IMR-90 (cell line): ENCODE results near the gene LRIG1. TPM values are rescaled to one million over a fixed set of nuclear protein-coding genes. Genes with fewer than 3 reads are reported as not detected.
A peak's percentile ranks its signal among the peaks of the same experiment; 100 is the strongest.

ENCODE experiments used
- ATAC-seq: fragments of 200-7000 bp; cut with Tn5 transposase; 2 replicates; pipeline ENCODE4 v1.9.1; 2020; ENCODE audit warnings: low read depth, mild to moderate bottlenecking, moderate library complexity
- BruUV-seq: library from RNA; stranded (reverse); fragments of 400-500 nt; replicated peaks from 2 replicates; lab custom pipeline; 2021; lab: Mats Ljungman, UMichigan
- CTCF ChIA-PET: fragments of 300-600 bp; formaldehyde crosslinking; extraction: SDS; loops from one replicate; lab custom pipeline; 2021; ENCODE audit warnings: antibody characterized with exemption; lab: Yijun Ruan, JAX
- POLR2A ChIA-PET: fragments of 300-600 bp; sonication (Branson Sonifier 250); formaldehyde crosslinking; loops from one replicate; lab custom pipeline; 2022; ENCODE audit warnings: antibody characterized with exemption; ENCODE audit not compliant: unreplicated experiment; lab: Charles Lee
- DNase-seq: peaks from one replicate; pipeline ENCODE4 v3.0.0; 2013
- H2AFZ ChIP-seq: replicated peaks from 2 replicates; pipeline ENCODE3; 2013; ENCODE audit warnings: low read length, mild to moderate bottlenecking; ENCODE audit not compliant: poor library complexity
- H2AK5ac ChIP-seq: 2 replicates; pipeline ENCODE4 v1.6.1; 2013; ENCODE audit warnings: low read depth, low read length, inconsistent platforms
- H2AK9ac ChIP-seq: replicated peaks from 2 replicates; pipeline ENCODE3; 2013; ENCODE audit warnings: mild to moderate bottlenecking, low read depth, low read length, moderate library complexity; ENCODE audit not compliant: poor library complexity
- H2BK120ac ChIP-seq: 2 replicates; pipeline ENCODE4 v1.6.1; 2013; ENCODE audit warnings: low read depth, low read length, inconsistent platforms
- H2BK15ac ChIP-seq: 3 replicates; pipeline ENCODE4 v1.6.1; 2013; ENCODE audit warnings: low read depth, low read length, inconsistent platforms
- H2BK20ac ChIP-seq: 2 replicates; pipeline ENCODE4 v1.6.1; 2013; ENCODE audit warnings: low read depth, mild to moderate bottlenecking, inconsistent platforms, low read length, moderate library complexity
- H2BK5ac ChIP-seq: 2 replicates; pipeline ENCODE4 v1.6.1; 2013; ENCODE audit warnings: mild to moderate bottlenecking, low read depth, low read length, inconsistent platforms; ENCODE audit not compliant: poor library complexity, severe bottlenecking
- H3K14ac ChIP-seq: replicated peaks from 2 replicates; pipeline ENCODE4 v1.6.1; 2013; ENCODE audit warnings: low read depth, low read length, inconsistent platforms
- H3K18ac ChIP-seq: 2 replicates; pipeline ENCODE4 v1.6.1; 2013; ENCODE audit warnings: low read depth, low read length, control low read depth
- H3K23ac ChIP-seq: 2 replicates; pipeline ENCODE4 v1.6.1; 2013; ENCODE audit warnings: low read depth, low read length, inconsistent platforms
- H3K27ac ChIP-seq: 2 replicates; pipeline ENCODE4 v1.5.1; 2013; ENCODE audit warnings: mild to moderate bottlenecking, control low read depth, low read length; ENCODE audit not compliant: insufficient read depth
- H3K27me3 ChIP-seq: 2 replicates; pipeline ENCODE4 v1.6.1; 2013; ENCODE audit warnings: low read length; ENCODE audit not compliant: control insufficient read depth, insufficient read depth
- H3K36me3 ChIP-seq: 2 replicates; pipeline ENCODE4 v1.6.1; 2013; ENCODE audit warnings: low read length, mixed read lengths; ENCODE audit not compliant: control insufficient read depth, insufficient read depth
- H3K4ac ChIP-seq: 2 replicates; pipeline ENCODE4 v1.6.1; 2013; ENCODE audit warnings: low read depth, low read length, inconsistent platforms
- H3K4me1 ChIP-seq: 2 replicates; pipeline ENCODE4 v1.6.1; 2013; ENCODE audit warnings: low read length, mixed read lengths; ENCODE audit not compliant: control insufficient read depth, insufficient read depth
- H3K4me2 ChIP-seq: 2 replicates; pipeline ENCODE4 v1.6.1; 2013; ENCODE audit warnings: low read depth, mild to moderate bottlenecking, control low read depth, low read length, moderate library complexity
- H3K4me3 ChIP-seq: 2 replicates; pipeline ENCODE4 v1.5.1; 2013; ENCODE audit warnings: low read depth, mild to moderate bottlenecking, control low read depth, low read length, moderate library complexity; ENCODE audit not compliant: insufficient read depth
- H3K56ac ChIP-seq: 2 replicates; pipeline ENCODE4 v1.6.1; 2013; ENCODE audit warnings: low read length, inconsistent platforms; ENCODE audit not compliant: insufficient read depth; ENCODE audit errors: extremely low read depth
- H3K79me1 ChIP-seq, 2 experiments: 2 replicates each; pipeline ENCODE4 v1.6.1; 2013; ENCODE audit warnings: low read length in 2 of 2, inconsistent platforms in 1 of 2, low read depth in 1 of 2
- H3K9ac ChIP-seq: 2 replicates; pipeline ENCODE4 v1.6.1; 2013; ENCODE audit warnings: low read depth, low read length, control low read depth
- H3K9me1 ChIP-seq: 2 replicates; pipeline ENCODE4 v1.6.1; 2013; ENCODE audit warnings: low read length, inconsistent platforms; ENCODE audit not compliant: insufficient read depth
- H3K9me3 ChIP-seq: 2 replicates; pipeline ENCODE4 v1.6.1; 2013; ENCODE audit warnings: low read length; ENCODE audit not compliant: control insufficient read depth, insufficient read depth
- H4K20me1 ChIP-seq: 2 replicates; pipeline ENCODE4 v1.6.1; 2013; ENCODE audit warnings: low read length, inconsistent platforms; ENCODE audit not compliant: insufficient read depth
- H4K5ac ChIP-seq: 2 replicates; pipeline ENCODE4 v1.6.1; 2013; ENCODE audit warnings: mild to moderate bottlenecking, low read depth, low read length, control low read depth
- H4K8ac ChIP-seq, 2 experiments: 2 replicates each; pipeline ENCODE4 v1.6.1; 2013; ENCODE audit warnings: low read depth in 2 of 2, low read length in 2 of 2, control low read depth in 1 of 2, inconsistent platforms in 1 of 2
- H4K91ac ChIP-seq: 2 replicates; pipeline ENCODE4 v1.6.1; 2013; ENCODE audit warnings: low read depth, low read length, inconsistent platforms; ENCODE audit not compliant: insufficient read depth
- BHLHE40 ChIP-seq: fragments of 150-350 bp; IDR thresholded peaks from 2 replicates; pipeline ENCODE4 v1.6.1; 2016; ENCODE audit warnings: mild to moderate bottlenecking, low read depth, low read length
- CEBPB ChIP-seq: IDR thresholded peaks from 2 replicates; pipeline ENCODE4 v1.6.1; 2012; ENCODE audit warnings: low read depth, low read length, improper control_type of control experiment
- FOS ChIP-seq: fragments of 150-350 bp; IDR thresholded peaks from 2 replicates; pipeline ENCODE4 v1.6.1; 2016; ENCODE audit warnings: low read depth, low read length
- MAFK ChIP-seq: IDR thresholded peaks from 2 replicates; pipeline ENCODE4 v1.6.1; 2012; ENCODE audit warnings: low read depth, low read length, improper control_type of control experiment
- MAZ ChIP-seq: IDR thresholded peaks from 2 replicates; pipeline ENCODE4 v1.6.1; 2012; ENCODE audit warnings: low read depth, mild to moderate bottlenecking, low read length, improper control_type of control experiment, moderate library complexity, borderline replicate concordance
- NFE2L2 ChIP-seq: fragments of 150-350 bp; IDR thresholded peaks from 2 replicates; pipeline ENCODE4 v1.6.1; 2016; ENCODE audit warnings: low read depth, mild to moderate bottlenecking, low read length
- POLR2A ChIP-seq: IDR thresholded peaks from 2 replicates; pipeline ENCODE4 v1.6.1; 2012; ENCODE audit warnings: mild to moderate bottlenecking, low read depth, low read length
- RAD21 ChIP-seq: IDR thresholded peaks from 2 replicates; pipeline ENCODE4 v1.6.1; 2012; ENCODE audit warnings: low read length, improper control_type of control experiment
- RCOR1 ChIP-seq: IDR thresholded peaks from 2 replicates; pipeline ENCODE4 v1.6.1; 2012; ENCODE audit warnings: mild to moderate bottlenecking, low read length, improper control_type of control experiment; ENCODE audit not compliant: insufficient replicate concordance
- RFX5 ChIP-seq: IDR thresholded peaks from 2 replicates; pipeline ENCODE4 v1.8.0; 2012; ENCODE audit warnings: low read depth, mild to moderate bottlenecking, low read length, moderate library complexity
- SMC3 ChIP-seq: fragments of 150-350 bp; IDR thresholded peaks from 2 replicates; pipeline ENCODE4 v1.6.1; 2016; ENCODE audit warnings: low read depth, mild to moderate bottlenecking, antibody characterized with exemption, low read length, moderate library complexity
- WGBS, 2 experiments: methylation state at CpG; one replicate each; pipeline versions ENCODE4 v1.1.5 to v1.1.7; 2013; ENCODE audit warnings: missing lambda C conversion rate in 2 of 2; ENCODE audit not compliant: insufficient read length in 1 of 2; ENCODE audit errors: extremely low coverage in 2 of 2; 5-methylcytosine and 5-hydroxymethylcytosine counted together
- dilution Hi-C: fragments of 300-500 bp; cut with HindIII; formaldehyde crosslinking; loops from one replicate; pipeline ENCODE4 v1.14.3; 2018; ENCODE audit warnings: low sequenced_read_pairs; ENCODE audit not compliant: unreplicated experiment
- in situ Hi-C: fragments of 300-500 bp; cut with MboI; formaldehyde crosslinking; loops from 3 replicates; pipeline ENCODE4 v1.14.3; 2019; ENCODE audit warnings: low sequenced_read_pairs, inconsistent platforms, mixed read lengths
- intact Hi-C: fragments of 100-400 bp; cut with micrococcal nuclease; formaldehyde crosslinking; loops from 2 replicates; pipeline ENCODE4 v1.10.0; 2022
- polyA plus RNA-seq, 3 experiments: library from polyadenylated mRNA; depleted of rRNA; stranded (reverse); fragments of >200 nt; gene quantifications; 2 replicates each; pipeline ENCODE4 v1.2.3, GENCODE V29; 2012; ENCODE audit warnings: low replicate concordance in 1 of 3
- total RNA-seq: library from RNA; depleted of rRNA; stranded (reverse); fragments of >200 nt; gene quantifications from 2 replicates; pipeline ENCODE4 v1.2.3, GENCODE V29; 2012
- TF ChIP-seq, protein P1 (sequence below): fragments of 150-350 bp; IDR thresholded peaks from 2 replicates; pipeline ENCODE4 v1.6.1; 2016; ENCODE audit warnings: low read depth, mild to moderate bottlenecking, low read length, moderate library complexity, borderline replicate concordance
- TF ChIP-seq, protein P2 (sequence below): fragments of 150-350 bp; IDR thresholded peaks from 2 replicates; pipeline ENCODE4 v1.6.1; 2017; ENCODE audit warnings: mild to moderate bottlenecking, antibody characterized with exemption, low read length, low read depth
- TF ChIP-seq, protein P3 (sequence below): conservative IDR thresholded peaks from 2 replicates; pipeline ENCODE4 v1.5.1; 2012; ENCODE audit warnings: mild to moderate bottlenecking, low read depth, low read length, improper control_type of control experiment

LRIG1 gene
- total and polyA plus RNA-seq, 2 of the 4 experiments (the other 2 are of a cell fraction), result 62.8 to 87.8 TPM

DNA sequence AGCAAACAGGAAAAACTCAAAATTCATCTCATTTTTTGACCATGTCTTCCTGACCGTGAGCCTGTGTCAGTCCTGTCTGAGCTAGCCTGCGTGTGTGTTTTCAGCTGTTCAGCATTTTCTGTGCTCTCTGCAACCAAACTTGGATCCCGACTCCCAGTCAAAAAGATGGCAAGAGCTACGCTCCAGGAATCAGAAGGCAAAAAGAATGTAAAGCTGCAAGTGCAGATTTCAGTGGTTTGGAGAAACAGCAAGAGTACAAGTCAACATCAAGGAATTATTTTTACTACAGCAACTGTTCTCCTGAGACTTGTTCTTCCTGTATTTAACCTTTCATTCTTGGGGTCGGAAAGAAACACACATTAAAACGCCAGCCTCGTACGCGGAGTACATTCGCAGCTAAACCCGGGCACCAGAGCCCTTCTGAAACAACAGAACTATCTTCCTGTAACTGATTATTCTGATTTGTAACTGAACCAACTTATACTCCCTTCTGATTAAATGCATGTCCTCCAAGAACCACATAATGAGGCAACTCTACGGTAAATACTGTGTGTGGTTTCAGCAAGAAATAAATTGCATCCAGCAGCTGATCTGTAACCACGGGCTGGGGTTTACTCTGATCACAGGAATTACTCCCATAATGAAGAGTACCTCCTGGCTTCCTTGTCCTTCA is 107.4 kb downstream of the LRIG1 start:
- Histone ChIP-seq H3K4ac (0 out of 2 replicates have a peak overlapping the region, but pooled peaks have one; percentile 18), H2AK9ac (no peak overlapping the region), H3K9me3 (no peaks in the 10 kb centered on the region), H2BK20ac (no peak overlapping the region; the same call in 1 of the 2 replicates), H3K23ac (no peak overlapping the region), H2BK15ac (0 out of 3 replicates have a peak overlapping the region, but pooled peaks have one; percentile 44), H2BK5ac (no peak overlapping the region), H2AK5ac (no peak overlapping the region), H3K9ac (no peak overlapping the region), H2BK120ac (no peak overlapping the region), H3K4me3 (no peak overlapping the region), H3K27ac (no peak overlapping the region), H4K5ac (no peak overlapping the region), H3K27me3 (no peaks in the 10 kb centered on the region), H3K14ac (no peak overlapping the region), H3K79me1 (peaks cover 0 to 4% of the 10 kb centered on the region in 2 experiments; a peak in 1 of 4 replicates), H3K18ac (no peak overlapping the region), H3K4me1 (peaks cover 12% of the 10 kb centered on the region), H2AFZ (no peak overlapping the region), H4K91ac (no peak overlapping the region), H3K36me3 (peaks cover 56% of the 10 kb centered on the region), H3K9me1 (peaks cover 23% of the 10 kb centered on the region), H4K20me1 (no peaks in the 10 kb centered on the region), H3K4me2 (no peak overlapping the region), H3K56ac (no peak overlapping the region), H4K8ac (no peak overlapping the region)
- in situ Hi-C loops (no loop called here), dilution Hi-C loops (no loop called here), intact Hi-C loops (no loop called here)
- ATAC-seq, result no peak
- POLR2A ChIA-PET, result no interaction called here
- TF ChIP-seq, protein P1, sequence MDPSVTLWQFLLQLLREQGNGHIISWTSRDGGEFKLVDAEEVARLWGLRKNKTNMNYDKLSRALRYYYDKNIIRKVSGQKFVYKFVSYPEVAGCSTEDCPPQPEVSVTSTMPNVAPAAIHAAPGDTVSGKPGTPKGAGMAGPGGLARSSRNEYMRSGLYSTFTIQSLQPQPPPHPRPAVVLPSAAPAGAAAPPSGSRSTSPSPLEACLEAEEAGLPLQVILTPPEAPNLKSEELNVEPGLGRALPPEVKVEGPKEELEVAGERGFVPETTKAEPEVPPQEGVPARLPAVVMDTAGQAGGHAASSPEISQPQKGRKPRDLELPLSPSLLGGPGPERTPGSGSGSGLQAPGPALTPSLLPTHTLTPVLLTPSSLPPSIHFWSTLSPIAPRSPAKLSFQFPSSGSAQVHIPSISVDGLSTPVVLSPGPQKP, result no peak
- TF ChIP-seq BHLHE40 (no peak), RCOR1 (no peak), NFE2L2 (no peak), MAFK (no peak), FOS (no peak), SMC3 (no peak), POLR2A (no peak), RAD21 (no peak), MAZ (no peak), CEBPB (no peak), RFX5 (no peak)
- TF ChIP-seq, protein P2, sequence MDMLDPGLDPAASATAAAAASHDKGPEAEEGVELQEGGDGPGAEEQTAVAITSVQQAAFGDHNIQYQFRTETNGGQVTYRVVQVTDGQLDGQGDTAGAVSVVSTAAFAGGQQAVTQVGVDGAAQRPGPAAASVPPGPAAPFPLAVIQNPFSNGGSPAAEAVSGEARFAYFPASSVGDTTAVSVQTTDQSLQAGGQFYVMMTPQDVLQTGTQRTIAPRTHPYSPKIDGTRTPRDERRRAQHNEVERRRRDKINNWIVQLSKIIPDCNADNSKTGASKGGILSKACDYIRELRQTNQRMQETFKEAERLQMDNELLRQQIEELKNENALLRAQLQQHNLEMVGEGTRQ, result no peak
- TF ChIP-seq, protein P3, sequence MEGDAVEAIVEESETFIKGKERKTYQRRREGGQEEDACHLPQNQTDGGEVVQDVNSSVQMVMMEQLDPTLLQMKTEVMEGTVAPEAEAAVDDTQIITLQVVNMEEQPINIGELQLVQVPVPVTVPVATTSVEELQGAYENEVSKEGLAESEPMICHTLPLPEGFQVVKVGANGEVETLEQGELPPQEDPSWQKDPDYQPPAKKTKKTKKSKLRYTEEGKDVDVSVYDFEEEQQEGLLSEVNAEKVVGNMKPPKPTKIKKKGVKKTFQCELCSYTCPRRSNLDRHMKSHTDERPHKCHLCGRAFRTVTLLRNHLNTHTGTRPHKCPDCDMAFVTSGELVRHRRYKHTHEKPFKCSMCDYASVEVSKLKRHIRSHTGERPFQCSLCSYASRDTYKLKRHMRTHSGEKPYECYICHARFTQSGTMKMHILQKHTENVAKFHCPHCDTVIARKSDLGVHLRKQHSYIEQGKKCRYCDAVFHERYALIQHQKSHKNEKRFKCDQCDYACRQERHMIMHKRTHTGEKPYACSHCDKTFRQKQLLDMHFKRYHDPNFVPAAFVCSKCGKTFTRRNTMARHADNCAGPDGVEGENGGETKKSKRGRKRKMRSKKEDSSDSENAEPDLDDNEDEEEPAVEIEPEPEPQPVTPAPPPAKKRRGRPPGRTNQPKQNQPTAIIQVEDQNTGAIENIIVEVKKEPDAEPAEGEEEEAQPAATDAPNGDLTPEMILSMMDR, result no peak
- no TSS peak for BruUV-seq
- 82% methylated on average over 6 of the region's 13 CpGs; no CpG with 5 or more reads in 1 of the 2 experiments for WGBS, 2 experiments
- DNase-seq, result peak; percentile 14
- CTCF ChIA-PET, result no interaction called here
